A172 (cell line): ENCODE measurements around the gene HIF1A. TPM values are rescaled to one million over a fixed set of nuclear protein-coding genes. Genes with fewer than 3 reads are reported as not detected.
"Not testable (repeated sequence)": the region's sequence is repeated elsewhere in the genome, so short reads cannot be mapped to it uniquely, and the experiment has no call there.

Experiments used
- DNase-seq: peaks from one replicate; pipeline ENCODE4 v3.0.0-alpha.2; 2015; ENCODE audit warnings: low spot score
- total RNA-seq: library from RNA; depleted of rRNA; stranded (reverse); fragments of >200 nt; shearing (Covaris generic); gene quantifications from 2 replicates; pipeline ENCODE4 v1.2.3, GENCODE V29; 2014

The HIF1A gene
- total RNA-seq, 1 experiment from 2014 or later: 226 TPM

DNA sequence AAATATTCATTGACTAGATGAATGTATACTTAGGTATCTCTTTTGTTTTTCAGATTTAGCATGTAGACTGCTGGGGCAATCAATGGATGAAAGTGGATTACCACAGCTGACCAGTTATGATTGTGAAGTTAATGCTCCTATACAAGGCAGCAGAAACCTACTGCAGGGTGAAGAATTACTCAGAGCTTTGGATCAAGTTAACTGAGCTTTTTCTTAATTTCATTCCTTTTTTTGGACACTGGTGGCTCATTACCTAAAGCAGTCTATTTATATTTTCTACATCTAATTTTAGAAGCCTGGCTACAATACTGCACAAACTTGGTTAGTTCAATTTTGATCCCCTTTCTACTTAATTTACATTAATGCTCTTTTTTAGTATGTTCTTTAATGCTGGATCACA lies 51.6 kb downstream of the HIF1A start:
- no peak for DNase-seq

DNA sequence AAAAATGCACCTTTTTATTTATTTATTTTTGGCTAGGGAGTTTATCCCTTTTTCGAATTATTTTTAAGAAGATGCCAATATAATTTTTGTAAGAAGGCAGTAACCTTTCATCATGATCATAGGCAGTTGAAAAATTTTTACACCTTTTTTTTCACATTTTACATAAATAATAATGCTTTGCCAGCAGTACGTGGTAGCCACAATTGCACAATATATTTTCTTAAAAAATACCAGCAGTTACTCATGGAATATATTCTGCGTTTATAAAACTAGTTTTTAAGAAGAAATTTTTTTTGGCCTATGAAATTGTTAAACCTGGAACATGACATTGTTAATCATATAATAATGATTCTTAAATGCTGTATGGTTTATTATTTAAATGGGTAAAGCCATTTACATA lies 52.0 kb downstream of the HIF1A start:
- no peak for DNase-seq

DNA sequence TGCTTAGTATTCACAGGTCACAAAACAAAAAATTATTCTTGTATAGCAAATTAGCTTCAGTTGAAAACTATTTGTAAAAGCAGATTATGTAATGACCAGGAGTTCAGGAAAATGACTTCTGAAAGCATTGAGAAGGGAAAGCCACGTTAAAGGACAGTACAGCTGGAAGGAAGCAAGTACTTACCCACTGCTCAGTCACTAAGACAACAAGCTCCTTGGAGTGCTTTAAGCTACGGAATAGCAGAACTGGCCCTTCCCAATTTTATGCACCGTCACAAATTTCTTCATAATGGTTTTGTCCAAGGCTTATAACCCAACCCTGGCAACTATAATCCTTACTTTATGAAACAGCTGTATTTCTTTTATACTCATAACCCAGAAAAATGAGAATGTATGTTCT lies 54.0 kb downstream of the HIF1A start:
- DNase-seq: no peak

DNA sequence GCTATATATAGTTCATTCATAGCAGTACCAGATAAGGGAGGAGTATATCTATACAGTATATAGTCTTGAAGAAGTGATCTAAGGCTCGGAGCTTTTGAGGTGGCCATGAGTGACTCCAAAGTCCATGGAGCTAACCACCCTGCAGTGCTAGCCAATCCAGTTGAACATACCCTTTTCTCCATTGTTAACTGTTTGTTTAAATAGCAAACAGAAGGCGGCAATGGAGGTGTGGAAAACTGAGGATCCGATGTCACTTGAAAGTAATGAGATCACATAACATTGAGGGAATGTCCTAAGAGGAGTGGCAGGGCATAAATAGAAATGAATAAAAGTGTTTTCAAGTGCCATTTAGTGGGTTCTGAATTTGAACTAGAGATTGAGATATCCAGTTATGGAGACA lies 54.6 kb downstream of the HIF1A start:
- DNase-seq: no peak

DNA sequence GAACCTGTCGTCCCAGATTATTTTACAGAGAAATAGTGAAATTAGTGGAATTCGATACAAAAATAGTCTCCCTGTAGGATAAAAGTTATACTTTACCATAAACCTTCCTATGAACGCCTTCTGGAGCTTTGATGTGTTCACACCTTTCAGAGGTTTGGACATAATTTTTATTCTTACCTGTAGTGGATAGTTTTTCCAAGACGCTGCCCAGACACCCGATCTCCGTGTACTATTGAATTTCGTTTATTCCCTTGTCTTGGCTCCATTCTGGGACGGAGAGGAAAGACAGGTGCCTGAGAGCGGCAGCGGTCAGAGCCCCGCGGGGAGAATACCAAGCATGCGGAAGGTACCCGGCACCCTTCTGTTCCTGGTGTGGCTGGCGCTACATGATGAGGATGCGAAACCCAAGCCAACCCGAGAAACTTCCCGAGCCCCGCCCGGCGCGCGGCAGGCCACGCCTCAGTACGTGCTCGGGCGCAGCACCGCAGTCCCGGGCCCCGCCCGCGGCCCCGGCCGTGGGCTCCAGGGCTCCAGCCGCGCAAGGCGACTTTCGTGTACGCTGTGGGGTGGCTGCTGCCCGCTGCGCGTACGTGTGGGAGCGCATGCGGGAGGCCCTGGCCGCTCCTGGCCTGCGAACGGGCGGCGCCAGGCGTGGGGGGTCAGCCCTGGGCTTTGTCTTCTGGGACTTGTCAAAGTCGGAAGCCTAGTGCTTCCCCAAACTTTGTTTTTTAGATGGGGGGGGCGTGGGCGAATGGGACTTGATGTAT lies 55.6 kb downstream of the HIF1A start:
- DNase-seq: no peak

DNA sequence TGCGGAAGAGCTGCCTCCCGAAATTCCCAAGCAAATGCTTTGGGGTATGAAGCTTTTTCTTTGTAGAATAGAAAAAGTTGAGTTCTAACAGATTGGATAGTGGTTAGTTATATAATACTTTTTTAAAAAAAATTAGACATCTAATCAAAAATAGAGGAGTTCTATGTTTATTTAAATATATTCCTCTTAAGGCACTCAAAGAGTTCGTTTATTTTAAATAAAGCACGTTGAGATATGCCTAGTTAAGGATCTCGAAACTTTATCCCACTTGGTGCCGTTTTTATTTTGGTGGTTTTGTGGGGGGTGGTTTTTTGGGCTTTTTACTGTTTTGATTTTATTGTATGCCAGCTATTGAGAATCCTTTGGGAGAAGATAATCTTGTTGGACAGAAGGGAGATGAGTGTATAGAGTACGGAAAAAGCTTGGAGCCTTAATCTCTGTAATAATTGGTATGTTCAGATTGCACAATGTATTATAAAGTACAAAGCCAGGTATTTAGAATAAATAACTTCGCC lies 56.2 kb downstream of the HIF1A start:
- DNase-seq: no peak

DNA sequence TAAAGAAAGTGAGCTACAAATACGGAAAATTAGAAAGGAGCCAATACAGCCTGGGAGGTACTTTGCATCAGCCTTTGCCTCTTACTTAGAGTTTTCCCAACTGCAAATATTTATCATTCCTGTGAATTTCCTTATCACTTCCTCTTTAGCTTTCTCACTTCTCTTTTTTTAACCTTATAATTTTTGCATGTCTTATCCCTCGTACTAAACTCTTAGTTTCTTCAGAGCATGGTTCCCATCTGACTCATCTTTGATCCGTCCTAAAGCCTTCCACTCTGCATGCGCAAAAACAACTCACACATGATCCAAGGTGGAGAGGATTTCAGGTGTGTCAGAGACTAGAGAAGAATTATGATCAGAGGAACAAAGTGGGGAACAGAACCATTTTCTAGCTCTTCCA lies 57.3 kb downstream of the HIF1A start:
- no peak for DNase-seq

DNA sequence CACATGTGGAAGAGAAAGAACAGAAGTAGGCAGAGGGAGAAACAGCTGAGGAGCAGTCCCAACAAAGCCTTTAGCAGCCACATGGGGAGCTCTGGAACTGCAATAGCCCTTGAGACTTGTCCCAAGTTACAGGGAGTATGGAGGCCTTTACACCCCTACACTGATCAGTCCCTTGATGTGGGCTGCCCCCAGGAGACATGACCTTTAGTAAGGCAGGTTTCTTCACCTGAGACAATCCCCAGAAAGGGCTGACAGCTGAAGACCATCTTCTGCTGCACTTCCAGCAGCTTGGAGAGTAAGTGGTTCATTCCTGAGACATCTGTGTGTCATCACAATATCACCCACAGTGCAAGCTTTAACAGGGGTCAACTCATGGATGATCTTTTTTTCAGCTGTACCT lies 58.3 kb downstream of the HIF1A start:
- DNase-seq: no peak

DNA sequence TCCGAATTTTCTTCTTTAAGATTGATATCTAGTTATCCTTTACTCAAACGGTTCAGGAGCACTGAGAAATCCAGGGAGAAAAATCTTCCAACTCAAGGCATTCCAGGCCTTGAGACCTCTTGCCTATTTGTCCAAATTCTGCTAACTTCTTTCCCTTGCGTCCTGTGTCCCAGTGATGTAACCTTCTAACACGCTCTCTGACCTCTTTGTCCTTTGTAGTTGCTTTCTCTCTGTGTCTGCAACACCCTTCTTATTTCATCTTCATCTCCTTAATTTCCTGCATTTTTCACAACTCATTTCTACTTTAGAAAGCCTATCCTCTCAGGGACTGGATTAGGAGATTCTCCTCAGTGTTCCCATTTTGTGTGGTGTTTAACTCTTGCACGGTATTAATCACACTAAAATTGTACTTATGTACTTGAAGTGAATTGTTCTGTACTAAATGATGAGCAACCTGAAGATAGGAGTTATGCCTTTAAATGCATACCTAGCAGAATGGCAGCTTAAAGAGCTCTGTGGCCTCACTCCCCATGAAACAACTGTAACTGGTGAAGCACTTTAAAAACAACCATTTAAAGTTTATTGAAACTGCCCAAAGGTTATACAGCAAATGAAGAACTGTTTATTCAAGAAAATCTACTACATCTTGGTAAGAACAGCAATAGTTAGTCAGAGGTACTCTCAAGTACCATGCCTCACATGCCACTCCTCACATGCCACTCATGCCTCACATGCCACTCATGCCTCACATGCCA lies 59.5 kb downstream of the HIF1A start:
- DNase-seq: no peak

DNA sequence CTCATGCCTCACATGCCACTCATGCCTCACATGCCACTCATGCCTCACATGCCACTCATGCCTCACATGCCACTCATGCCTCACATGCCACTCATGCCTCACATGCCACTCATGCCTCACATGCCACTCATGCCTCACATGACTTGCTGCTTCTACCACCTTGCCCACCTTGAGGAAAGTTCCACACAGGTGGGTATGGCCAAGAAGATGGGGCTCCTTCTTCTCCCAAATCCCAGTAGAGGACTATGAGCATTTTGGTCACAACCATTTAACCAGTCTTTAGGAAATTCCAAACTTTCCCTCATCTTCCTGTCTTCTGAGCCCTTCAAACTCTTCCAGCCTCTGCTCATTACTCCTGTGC lies 60.0 kb downstream of the HIF1A start:
- DNase-seq: not testable (repeated sequence)

DNA sequence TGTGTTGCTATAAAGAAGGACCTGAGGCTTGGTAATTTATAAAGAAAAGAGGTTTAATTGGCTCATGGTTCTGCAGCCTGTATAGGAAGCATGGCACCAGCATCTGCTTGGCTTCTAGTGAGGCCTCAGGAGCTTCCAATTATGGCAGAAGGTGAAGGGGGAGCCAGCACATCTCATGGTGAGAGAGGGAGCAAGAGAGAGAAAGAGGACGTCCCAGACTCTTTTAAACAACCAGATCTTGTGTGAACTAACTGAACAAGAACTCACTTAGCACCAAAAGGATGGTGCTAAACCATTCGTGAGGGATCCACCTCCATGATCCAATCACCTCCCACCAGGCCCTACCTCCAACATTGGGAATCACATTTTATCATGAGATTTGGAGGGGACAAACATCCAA lies 60.8 kb downstream of the HIF1A start:
- DNase-seq: no peak

DNA sequence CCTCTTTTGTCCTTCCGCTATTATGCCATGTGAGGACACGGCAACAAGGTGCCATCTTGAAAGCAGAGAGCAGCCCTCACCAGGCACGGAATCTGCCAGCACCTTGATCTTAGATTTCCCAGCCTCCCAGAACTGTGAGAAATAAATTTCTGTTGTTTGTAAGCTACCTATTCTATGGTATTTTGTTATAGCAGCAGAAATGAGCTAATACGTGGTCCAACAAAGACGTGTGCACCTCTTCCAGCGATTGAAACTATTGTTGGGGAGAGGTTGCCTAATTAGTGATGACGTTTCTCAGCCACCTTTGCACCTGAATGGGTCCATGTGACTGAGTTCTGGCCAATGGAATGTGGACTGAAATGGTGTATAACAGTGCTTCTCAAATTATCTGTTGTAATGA lies 64.6 kb downstream of the HIF1A start:
- DNase-seq: no peak

DNA sequence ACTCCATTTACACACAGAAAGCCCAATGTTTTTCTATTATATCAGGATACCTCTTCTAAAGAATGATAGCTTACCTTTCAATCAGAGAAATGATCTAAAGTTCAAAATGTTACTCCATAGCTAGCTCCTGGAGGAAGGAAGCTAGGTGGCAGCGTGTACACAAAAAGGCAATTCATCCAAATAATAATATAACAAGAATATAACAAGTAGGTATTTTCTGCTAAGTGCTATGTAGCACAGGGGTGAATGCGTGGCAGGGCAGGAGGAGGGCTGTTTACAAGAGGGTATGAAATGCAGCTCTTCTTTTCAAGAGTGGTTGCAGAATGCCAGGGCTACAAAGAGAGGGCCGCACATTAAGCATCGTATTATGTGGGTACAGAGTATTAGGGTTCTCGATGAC lies 66.2 kb downstream of the HIF1A start:
- DNase-seq: no peak

DNA sequence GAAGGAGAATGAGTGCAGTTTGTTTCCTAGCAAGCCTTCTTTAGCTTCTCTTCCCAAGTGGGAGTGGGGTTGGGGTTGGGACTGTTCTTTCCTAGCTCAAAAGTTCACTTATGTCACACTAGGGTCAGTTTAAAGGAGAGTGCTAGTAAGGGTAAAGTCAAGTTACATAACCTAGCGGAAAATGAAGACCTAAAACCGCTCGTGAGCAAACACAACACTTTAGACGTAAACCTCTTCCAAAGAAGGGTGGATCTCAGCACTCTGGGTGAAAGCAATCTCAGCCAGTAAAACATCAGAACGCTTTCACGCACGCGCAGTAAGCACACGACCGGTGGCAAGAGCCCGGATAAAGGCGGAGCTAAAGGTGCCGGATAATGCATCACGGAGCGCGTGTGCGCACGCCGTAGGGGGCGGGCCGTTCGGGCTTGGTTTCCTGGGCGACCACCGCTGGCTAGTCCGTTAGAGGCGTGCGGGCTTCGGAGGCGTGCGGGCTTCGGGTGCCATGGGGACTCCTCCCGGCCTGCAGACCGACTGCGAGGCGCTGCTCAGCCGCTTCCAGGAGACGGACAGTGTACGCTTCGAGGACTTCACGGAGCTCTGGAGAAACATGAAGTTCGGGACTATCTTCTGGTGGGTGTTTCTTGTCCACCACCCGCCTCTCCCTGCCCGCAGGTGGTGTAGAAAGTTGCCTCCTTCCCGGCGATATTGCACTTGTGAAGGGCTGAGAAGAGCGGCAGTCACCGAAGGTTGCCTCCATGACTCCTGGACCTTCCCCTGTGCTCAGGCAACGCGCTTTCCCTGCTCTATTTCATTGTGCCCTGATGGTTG lies 66.9 kb downstream of the HIF1A start, which contains the start of gene SNAPC1:
Gene SNAPC1 (plus strand): TSS at position 462 of the 828 bp plus-strand sequence. CDS start 41 bp downstream, at position 503.
- DNase-seq: peak; percentile 90

DNA sequence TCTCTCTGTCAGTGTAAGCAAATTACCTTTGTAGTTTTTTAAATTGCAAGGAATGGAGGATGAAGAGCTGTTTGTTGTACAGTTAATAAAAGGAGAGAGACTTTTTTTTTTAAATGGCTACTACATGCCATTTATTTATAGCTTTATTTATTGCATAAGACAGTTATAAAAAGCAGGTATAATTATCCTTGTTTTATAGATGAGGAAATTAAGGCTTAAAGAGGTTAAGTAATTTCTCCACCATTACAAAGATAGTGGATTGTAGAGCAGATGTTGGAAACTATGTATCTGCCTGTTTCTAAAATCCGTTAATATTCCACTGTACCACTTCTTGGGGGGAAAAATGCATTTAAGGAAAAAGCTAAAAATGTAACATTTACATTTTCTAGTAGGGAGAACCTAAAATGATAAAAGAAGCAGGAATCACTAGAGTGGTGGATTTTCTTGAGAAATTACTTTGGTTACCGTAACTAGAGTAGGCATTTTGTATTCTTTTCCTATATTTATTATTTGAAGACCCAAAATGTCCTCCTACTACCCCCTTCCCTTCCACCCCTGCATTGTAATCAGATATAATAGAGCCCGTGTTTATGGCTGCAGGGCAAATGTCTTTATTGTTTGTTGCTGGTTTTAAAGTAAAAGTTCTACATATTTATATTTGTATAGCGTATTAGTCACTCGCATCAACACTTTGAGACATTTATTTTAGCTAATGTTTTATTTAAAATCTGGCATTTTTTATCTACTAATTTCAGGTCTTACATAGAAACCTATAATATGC lies 69.2 kb downstream of the HIF1A start:
- DNase-seq: no peak

DNA sequence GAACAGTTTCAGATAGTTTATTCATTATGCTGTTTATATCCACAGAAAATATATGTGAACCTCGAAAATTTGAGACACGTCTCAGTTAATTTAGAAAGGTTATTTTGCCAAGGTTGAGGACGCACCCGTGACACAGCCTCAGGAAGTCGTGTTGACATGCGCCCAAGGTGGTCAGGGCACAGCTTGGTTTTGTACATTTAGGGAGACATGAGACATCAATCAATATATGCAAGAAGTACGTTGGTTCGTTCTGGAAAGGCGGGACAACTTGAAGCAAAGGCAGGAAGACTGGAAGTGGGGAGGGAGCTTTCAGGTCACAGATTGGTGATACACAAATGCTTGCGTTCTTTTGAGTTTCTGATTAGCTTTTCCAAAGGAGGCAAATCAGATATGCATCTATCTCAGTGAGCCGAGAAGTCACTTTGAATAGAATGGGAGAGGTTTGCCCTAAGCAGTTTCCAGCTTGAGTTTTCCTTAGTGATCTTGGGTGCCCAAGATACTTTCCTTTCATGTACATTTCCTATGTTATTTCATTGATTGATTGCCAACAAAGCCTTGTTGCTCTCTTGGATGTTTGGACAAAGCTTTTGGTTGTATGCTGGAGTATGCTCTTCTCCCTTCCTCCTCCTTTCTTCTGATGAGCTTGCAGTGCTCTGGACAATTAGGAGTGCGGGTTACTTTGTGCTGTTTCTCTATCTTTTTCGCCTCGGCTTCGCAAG lies 70.1 kb downstream of the HIF1A start:
- no peak for DNase-seq

DNA sequence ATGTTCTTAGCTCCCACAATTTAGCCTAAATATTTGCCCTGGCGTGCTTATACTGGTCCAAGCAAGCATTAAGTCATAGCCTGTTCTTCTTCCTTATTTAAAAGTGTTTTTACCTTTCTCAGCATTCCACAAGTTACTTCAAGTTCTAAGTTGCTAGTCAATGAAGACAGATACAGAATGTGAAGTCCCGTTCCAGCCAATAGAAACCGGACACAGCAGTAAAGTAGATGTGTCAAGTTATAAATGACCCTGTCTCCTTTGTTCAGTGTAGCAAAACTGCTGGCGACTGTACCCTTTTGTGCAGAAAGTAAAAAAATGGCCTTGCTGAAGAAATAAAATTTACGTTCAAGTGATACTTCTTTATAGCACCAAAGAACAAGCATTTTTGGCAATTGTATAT lies 70.8 kb downstream of the HIF1A start:
- DNase-seq: no peak

DNA sequence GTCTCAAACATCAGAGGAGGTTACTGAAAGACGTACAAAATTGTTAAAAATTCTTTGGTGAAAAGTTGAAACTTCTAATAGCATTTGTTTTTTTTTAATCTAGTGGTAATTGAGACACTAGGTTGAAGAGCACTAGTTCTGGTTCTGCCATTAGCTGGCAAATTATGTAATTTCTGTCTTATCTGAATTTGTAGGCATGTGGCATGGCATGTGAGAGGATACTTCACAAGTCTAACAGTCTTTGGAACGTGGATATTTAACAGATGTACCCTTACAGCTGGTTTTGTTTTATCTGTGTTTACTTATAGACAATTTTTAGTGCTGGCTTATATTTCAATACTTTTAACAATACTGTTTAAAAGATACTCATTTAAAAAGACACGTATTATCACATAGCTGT lies 72.9 kb downstream of the HIF1A start:
- DNase-seq: no peak

DNA sequence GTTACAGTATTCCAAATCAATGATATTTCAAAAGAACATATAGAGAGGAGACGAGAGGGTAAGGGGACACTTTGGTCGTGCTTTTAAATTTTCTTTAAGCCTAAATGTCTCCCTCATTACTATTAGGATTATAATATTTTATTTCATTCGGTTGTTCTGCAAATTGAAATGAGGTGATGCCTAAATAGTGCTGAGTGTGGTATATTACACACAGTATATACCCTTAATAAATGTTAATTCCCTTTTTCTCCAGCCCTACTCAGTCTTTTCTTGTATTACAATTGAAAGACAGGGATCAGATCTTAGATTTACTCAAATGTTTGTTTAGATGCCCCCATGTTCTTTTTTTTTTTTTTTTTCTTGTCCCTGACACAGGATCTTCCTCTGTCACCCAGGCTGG lies 74.6 kb downstream of the HIF1A start:
- DNase-seq: no peak

DNA sequence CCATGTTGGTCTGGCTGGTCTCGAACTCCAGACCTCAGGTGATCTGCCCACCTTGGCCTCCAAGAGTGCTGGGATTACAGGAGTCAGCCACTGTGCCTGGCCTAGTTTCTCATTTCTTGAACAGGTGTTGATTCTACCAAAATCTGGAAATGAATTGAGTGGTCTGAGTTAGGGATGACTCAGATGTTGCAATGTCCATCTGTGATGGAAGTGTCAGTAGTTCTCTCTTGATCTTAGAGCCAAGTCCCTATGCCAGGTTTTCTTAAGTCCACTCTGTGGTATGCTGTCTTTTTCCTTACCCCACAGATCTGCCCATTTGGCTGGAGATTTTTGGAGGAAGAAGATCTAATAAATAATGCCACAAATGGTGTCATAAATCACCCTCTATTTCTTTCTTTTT lies 79.5 kb downstream of the HIF1A start:
- DNase-seq: no peak

DNA sequence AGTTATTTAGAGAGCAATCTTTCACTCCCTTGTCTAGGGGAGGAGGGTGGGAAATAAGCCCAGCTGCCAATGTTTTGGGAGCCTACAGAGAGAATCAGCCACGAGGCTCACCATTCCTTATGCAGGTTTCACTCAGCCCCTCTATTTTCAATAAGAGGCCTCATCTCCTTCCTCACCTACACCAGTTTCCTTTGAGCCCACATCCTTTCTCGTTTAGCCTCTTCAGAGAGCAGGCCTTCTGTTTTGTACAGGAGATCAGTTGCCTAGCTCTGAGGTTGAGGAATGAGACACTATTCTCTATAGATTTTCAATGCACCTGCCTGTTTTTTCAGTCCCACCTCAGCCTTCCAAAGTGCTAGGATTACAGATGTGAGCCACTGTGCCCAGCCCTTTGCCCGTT lies 84.8 kb downstream of the HIF1A start:
- no peak for DNase-seq
